Astrocyte of the cerebellum (primary cell): Measurements from ENCODE around the gene SLC5A5.
"Not testable (repeated sequence)": the region's sequence is repeated elsewhere in the genome, so short reads cannot be mapped to it uniquely, and the experiment has no call there.

Experiments
- DNase-seq: peaks from one replicate; pipeline ENCODE4 v3.0.0-alpha.2; 2011; ENCODE audit warnings: low read depth
- H3K4me3 ChIP-seq: 2 replicates; pipeline ENCODE4 v1.5.1; 2011; ENCODE audit warnings: mild to moderate bottlenecking, low read depth, low read length, moderate library complexity
- in situ Hi-C: cut with HindIII; loops from 2 replicates; pipeline ENCODE4 v1.10.0; 2017; ENCODE audit warnings: low sequenced_read_pairs
- TF ChIP-seq, protein P1 (sequence below): IDR thresholded peaks from 2 replicates; pipeline ENCODE4 v1.5.1; 2012; ENCODE audit warnings: low read length, low read depth, moderate library complexity, mild to moderate bottlenecking; ENCODE audit errors: missing control alignments

SLC5A5 gene

DNA sequence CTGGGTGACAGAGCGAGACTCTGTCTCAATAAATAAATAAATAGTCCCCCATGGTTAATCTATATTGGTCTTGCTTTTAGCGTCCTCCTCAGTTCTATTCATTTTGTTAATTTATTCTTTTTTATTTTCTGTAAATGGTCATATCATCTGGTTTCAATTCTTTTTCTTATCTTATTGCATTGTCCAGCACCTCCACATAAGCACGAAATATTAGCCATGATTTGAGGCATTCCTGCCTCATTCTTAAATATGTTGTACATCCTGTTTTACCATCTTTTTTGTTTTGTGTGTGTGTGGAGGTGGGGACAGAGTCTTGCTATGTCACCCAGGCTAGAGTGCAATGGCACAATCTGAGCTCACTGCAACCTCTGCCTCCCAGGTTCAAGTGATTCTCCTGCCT lies 36.5 kb downstream of the SLC5A5 start:
- in situ Hi-C loops: no loop called here
- H3K4me3 ChIP-seq: no peak overlapping the region
- DNase-seq: no peak
- TF ChIP-seq, protein P1, sequence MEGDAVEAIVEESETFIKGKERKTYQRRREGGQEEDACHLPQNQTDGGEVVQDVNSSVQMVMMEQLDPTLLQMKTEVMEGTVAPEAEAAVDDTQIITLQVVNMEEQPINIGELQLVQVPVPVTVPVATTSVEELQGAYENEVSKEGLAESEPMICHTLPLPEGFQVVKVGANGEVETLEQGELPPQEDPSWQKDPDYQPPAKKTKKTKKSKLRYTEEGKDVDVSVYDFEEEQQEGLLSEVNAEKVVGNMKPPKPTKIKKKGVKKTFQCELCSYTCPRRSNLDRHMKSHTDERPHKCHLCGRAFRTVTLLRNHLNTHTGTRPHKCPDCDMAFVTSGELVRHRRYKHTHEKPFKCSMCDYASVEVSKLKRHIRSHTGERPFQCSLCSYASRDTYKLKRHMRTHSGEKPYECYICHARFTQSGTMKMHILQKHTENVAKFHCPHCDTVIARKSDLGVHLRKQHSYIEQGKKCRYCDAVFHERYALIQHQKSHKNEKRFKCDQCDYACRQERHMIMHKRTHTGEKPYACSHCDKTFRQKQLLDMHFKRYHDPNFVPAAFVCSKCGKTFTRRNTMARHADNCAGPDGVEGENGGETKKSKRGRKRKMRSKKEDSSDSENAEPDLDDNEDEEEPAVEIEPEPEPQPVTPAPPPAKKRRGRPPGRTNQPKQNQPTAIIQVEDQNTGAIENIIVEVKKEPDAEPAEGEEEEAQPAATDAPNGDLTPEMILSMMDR: no peak

DNA sequence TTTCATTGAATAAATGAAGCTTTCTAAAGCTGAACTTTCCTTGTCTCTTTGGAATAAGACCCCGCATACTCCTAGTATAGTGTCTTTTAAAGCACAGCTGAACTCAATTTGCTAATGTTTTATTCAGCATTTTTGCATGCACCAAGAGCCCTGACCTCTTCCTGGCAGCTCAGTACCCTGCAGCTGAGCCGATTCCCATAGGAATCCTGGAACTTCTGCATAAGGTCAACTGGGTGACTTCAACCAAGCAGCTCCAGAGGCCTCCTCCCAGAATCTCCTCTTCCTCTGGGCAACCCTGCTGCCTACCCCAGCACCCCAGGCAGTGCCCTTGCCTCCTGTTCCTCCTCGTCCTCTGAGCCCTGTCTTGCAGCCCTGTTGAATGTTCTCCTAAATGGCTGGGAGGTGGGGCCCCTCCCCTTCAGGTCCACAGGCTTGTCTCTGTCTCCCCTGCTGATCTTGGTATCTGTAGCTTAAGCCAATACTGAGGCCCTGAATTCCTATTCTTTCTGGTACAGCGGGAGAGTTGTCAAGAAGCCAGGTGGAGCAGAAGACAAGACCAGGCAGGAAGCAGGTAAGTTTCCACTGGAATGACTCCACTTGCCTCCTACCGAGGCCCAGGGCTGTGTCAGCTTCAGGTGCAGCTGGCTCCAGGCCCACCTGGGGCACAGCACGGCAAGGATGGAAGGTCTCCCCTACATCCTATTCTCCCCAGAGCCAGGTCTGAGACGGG lies 37.4 kb downstream of the SLC5A5 start:
- no peak for DNase-seq
- TF ChIP-seq, protein P1: no peak
- no peak overlapping the region for H3K4me3 ChIP-seq
- in situ Hi-C loops: no loop called here

DNA sequence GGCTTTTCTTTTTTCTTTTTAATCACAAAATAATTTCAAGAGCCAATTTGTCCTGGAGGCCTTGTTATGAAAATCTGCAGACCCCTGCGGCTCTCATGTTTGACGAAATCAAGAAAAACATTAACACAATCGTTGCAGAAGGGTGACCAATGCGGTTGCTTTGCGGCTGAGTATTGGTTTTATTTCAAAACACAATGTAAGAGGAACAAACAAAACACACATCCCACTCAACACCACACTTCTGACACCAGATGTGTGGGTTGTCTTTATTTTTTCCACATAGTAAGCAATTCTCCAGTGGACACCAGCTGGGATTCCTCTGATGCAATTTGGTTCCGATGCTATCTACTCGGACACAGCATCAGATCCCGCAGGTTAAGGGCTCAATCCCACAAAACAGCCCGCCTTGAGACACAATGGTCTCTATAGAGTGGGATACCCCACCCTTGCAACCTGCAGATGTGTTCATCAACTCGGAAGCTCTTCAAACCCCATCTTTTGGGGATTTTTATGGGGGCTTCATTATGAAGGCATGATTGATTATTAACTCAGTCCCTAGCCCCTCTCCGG lies 39.1 kb downstream of the SLC5A5 start:
- no peak overlapping the region for H3K4me3 ChIP-seq
- in situ Hi-C loops: no loop called here
- TF ChIP-seq, protein P1: no peak
- DNase-seq: no peak

DNA sequence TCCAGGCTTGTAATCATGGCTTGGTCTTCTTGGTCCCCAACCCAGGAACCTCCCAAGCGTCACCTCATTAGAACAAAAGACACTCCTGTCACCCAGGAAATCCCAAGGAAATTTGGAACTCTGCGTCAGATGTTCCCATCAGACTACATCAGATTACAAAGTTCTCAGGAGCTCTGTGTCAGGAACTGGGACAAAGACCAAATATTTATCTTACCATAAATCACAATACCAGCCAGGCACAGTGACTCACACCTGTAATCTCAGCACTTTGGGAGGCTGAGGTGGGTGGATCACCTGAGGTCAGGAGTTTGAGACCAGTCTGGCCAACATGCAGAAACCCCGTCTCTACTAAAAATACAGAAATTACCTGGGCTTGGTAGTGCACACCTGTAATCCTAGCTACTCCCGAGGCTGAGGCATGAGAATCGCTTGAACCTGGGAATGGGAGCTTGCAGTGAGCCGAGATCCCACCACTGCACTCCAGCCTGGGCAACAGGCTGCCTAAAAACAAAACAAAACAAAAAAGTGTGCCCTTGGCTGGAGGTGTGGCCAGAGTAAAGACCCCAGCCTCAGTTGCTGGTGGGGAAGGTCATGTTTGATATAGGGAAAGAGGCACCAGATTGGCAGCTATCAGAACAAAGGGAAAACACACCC lies 44.3 kb downstream of the SLC5A5 start:
- no peak overlapping the region for H3K4me3 ChIP-seq
- TF ChIP-seq, protein P1: no peak
- no peak for DNase-seq
- in situ Hi-C loops: loop anchor here (5.0 kb wide), 1 partner anchor 41 kb away; no protein-coding TSS in a partner anchor

DNA sequence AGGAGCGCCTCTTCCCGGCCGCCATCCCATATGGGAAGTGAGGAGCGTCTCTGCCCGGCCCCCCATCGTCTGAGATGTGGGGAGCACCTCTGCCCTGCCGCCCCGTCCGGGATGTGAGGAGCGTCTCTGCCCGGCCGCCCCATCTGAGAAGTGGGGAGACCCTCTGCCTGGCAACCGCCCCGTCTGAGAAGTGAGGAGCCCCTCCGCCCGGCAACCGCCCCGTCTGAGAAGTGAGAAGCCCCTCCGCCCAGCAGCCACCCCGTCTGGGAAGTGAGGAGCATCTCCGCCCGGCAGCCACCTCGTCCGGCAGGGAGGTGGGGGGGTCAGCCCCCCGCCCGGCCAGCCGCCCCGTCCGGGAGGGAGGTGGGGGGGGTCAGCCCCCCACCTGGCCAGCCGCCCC lies 46.4 kb downstream of the SLC5A5 start:
- in situ Hi-C loops: loop anchor here (5.0 kb wide), 1 partner anchor 39 kb away; no protein-coding TSS in a partner anchor
- H3K4me3 ChIP-seq, DNase-seq: not testable (repeated sequence)

DNA sequence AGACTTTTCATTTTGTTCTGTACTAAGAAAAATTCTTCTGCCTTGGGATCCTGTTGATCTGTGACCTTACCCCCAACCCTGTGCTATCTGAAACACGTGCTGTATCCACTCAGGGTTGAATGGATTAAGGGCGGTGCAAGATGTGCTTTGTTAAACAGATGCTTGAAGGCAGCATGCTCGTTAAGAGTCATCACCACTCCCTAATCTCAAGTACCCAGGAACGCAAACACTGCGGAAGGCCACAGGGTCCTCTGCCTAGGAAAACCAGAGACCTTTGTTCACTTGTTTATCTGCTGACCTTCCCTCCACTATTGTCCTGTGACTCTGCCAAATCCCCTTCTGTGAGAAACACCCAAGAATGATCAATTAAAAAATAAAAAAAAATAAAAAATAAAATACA lies 47.4 kb downstream of the SLC5A5 start:
- DNase-seq, H3K4me3 ChIP-seq: not testable (repeated sequence)
- in situ Hi-C loops: loop anchor here (5.0 kb wide), 1 partner anchor 38 kb away; no protein-coding TSS in a partner anchor

DNA sequence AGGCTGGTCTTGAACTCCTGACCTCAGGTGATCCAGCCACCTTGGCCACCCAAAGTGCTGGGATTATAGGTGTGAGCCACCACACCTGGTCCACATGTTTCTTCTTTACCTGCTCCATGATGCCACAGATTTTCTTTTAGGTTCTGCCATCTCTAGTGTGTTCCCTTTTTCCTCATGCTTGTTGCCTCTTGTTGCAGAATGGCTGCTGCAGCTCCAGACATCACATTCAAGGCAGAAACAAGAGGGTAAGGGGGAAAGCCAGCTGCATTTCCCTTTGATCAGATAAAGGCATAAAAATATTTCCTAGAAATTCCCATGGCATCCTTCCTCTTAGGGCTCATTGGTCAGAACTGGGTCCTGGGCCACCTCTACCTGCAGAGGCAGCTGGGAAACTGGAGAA lies 48.8 kb downstream of the SLC5A5 start:
- in situ Hi-C loops: no loop called here

More for the DNA sequence above, 48.8 kb downstream of the SLC5A5 start:
- no peak overlapping the region for H3K4me3 ChIP-seq
- TF ChIP-seq, protein P1: no peak
- no peak for DNase-seq
